Endodermal cell (in vitro differentiated cells): ENCODE data around the gene ARL4D. TPM values are rescaled to one million over a fixed set of nuclear protein-coding genes. Genes with fewer than 3 reads are reported as not detected.

Experiments used
- DNase-seq: peaks from one replicate; pipeline ENCODE4 v3.0.0-alpha.2; 2017
- H3K27ac ChIP-seq: 2 replicates; pipeline ENCODE4 v1.5.1; 2013; ENCODE audit warnings: mild to moderate bottlenecking, low read depth, low read length, moderate library complexity
- H3K27me3 ChIP-seq: 2 replicates; pipeline ENCODE4 v1.6.1; 2013; ENCODE audit warnings: mild to moderate bottlenecking, low read length, moderate library complexity; ENCODE audit not compliant: insufficient read depth, control insufficient read depth, poor library complexity, severe bottlenecking
- H3K36me3 ChIP-seq: 2 replicates; pipeline ENCODE4 v1.7.0; 2013; ENCODE audit warnings: mild to moderate bottlenecking, low read length, moderate library complexity; ENCODE audit not compliant: control insufficient read depth, insufficient read depth
- H3K4me1 ChIP-seq: one replicate; pipeline ENCODE4 v1.7.0; 2013; ENCODE audit warnings: low read length; ENCODE audit not compliant: control insufficient read depth, insufficient read depth
- H3K4me3 ChIP-seq: 2 replicates; pipeline ENCODE4 v1.5.1; 2013; ENCODE audit warnings: mild to moderate bottlenecking, low read length, moderate library complexity
- H3K9ac ChIP-seq: 2 replicates; pipeline ENCODE4 v1.6.1; 2013; ENCODE audit warnings: mild to moderate bottlenecking, low read length, moderate library complexity; ENCODE audit not compliant: poor library complexity, severe bottlenecking; ENCODE audit errors: extremely low read depth
- H3K9me3 ChIP-seq: 2 replicates; pipeline ENCODE4 v1.6.1; 2013; ENCODE audit warnings: mild to moderate bottlenecking, low read length, moderate library complexity; ENCODE audit not compliant: control insufficient read depth
- H3K27ac Mint-ChIP-seq: 2 replicates; pipeline ENCODE4 v1.8.0; 2020; ENCODE audit warnings: mixed read lengths
- H3K27me3 Mint-ChIP-seq: 2 replicates; pipeline ENCODE4 v1.8.0; 2021; ENCODE audit warnings: mild to moderate bottlenecking, mixed read lengths; ENCODE audit not compliant: insufficient read depth
- H3K36me3 Mint-ChIP-seq: 2 replicates; pipeline ENCODE4 v1.8.0; 2020; ENCODE audit warnings: low read depth, mixed read lengths
- H3K4me1 Mint-ChIP-seq: 2 replicates; pipeline ENCODE4 v1.8.0; 2020; ENCODE audit warnings: mixed read lengths
- H3K4me3 Mint-ChIP-seq: 2 replicates; pipeline ENCODE4 v1.8.0; 2020; ENCODE audit warnings: mild to moderate bottlenecking, moderate library complexity, mixed read lengths
- H3K9me3 Mint-ChIP-seq: 2 replicates; pipeline ENCODE4 v1.8.0; 2020; ENCODE audit warnings: mild to moderate bottlenecking, mixed read lengths
- CTCF ChIP-seq: fragments of 200-600 bp; sonication (generic); conservative IDR thresholded peaks from 2 replicates; pipeline ENCODE4 v1.5.0; 2021; ENCODE audit warnings: antibody characterized with exemption, mild to moderate bottlenecking
- WGBS, 2 experiments: methylation state at CpG; one replicate each; pipeline versions ENCODE4 v1.1.5 to v1.1.7; 2013; ENCODE audit warnings: missing lambda C conversion rate in 2 of 2, mixed read lengths in 1 of 2; ENCODE audit not compliant: insufficient coverage in 1 of 2, insufficient read length in 1 of 2; 5-methylcytosine and 5-hydroxymethylcytosine counted together
- total RNA-seq, 2 donors: library from RNA; stranded (reverse); fragmentation: NEBNext Ultra II Directional in 1 of 2; extraction: Animal tissue kit (Norgen Biotek cat#: 25700) in 1 of 2; gene quantifications; 2 replicates in 1 of 2; 3 replicates in 1 of 2; pipeline ENCODE4 v1.2.1, GENCODE V29; 2021

The ARL4D gene
- total RNA-seq, 2 donors from 2014 or later: 129 to 142 TPM

DNA sequence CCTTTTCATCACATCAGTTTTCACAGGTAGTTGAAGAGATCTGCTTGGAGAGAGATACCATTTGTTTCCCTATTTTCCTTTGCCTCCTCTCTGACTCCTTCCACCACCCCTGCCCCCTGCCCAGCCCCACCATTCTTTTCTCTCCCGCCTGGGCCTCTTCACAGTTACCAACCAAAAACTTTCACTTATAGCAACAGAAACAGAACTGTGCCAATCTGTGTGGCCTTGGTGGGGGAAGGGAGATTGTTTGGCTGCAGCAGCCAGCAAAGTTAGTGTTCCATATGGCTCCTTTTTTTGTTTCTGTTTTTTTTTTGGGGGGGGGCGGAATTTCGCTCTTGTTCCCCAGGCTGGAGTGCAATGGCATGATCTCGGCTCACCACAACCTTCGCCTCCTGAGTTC lies 17.2 kb upstream of the ARL4D start:
- peaks cover 22% of the 10 kb centered on the region for H3K9me3 ChIP-seq
- H3K9me3 Mint-ChIP-seq: peaks cover 25% of the 10 kb centered on the region
- no peak for DNase-seq
- H3K27me3 ChIP-seq: no peaks in the 10 kb centered on the region
- peaks cover 14% of the 10 kb centered on the region for H3K36me3 Mint-ChIP-seq
- H3K27ac Mint-ChIP-seq: no peak overlapping the region
- no peaks in the 10 kb centered on the region for H3K4me1 ChIP-seq
- H3K4me1 Mint-ChIP-seq: no peaks in the 10 kb centered on the region
- no peaks in the 10 kb centered on the region for H3K36me3 ChIP-seq
- no peak overlapping the region for H3K9ac ChIP-seq
- no peak for TF ChIP-seq CTCF
- 82 to 100% methylated on average over 3 to 4 of the region's 5 CpGs for WGBS, 2 experiments
- H3K27ac ChIP-seq: no peak overlapping the region
- no peaks in the 10 kb centered on the region for H3K27me3 Mint-ChIP-seq
- no peak overlapping the region for H3K4me3 ChIP-seq
- H3K4me3 Mint-ChIP-seq: no peak overlapping the region

DNA sequence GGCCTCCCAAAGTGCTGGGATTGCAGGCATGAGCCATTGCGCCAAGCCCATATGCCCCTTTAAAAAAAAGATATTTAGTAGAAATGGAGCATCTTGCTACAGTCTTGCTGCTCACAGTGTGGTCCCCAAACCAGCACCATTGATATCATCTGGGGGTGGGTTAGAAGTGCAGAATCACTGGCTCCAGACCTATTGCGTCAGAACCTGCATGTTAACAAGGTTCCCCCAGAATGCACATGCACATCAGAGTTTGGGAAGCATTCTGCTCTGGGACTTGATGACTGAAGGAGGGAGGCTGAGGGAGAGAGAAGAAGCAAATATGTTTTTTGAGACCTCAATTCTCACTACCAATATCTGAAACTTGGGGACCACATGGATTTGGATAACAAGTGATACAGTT lies 16.0 kb upstream of the ARL4D start:
- DNase-seq: no peak

GRCh38 chr17:43383372-43383771 lies 15.4 kb upstream of the ARL4D start:
- Histone ChIP-seq H3K27ac (no peak overlapping the region), H3K9me3 (peaks cover 22% of the 10 kb centered on the region), H3K4me3 (no peak overlapping the region), H3K9ac (no peak overlapping the region), H3K4me1 (no peaks in the 10 kb centered on the region), H3K36me3 (no peaks in the 10 kb centered on the region), H3K27me3 (no peaks in the 10 kb centered on the region)
- no peak overlapping the region for H3K4me3 Mint-ChIP-seq
- TF ChIP-seq CTCF: no peak
- H3K27me3 Mint-ChIP-seq: no peaks in the 10 kb centered on the region
- peaks cover 14% of the 10 kb centered on the region for H3K36me3 Mint-ChIP-seq
- no peak for DNase-seq
- peaks cover 25% of the 10 kb centered on the region for H3K9me3 Mint-ChIP-seq
- H3K4me1 Mint-ChIP-seq: no peaks in the 10 kb centered on the region
- H3K27ac Mint-ChIP-seq: no peak overlapping the region
- WGBS, 2 experiments: 92% methylated on average over 3 of the region's 3 CpGs; no CpG with 5 or more reads in 1 of the 2 experiments

More for the DNA sequence above, 16.0 kb upstream of the ARL4D start:
- 97% methylated on average over 2 of the region's 2 CpGs; no CpG with 5 or more reads in 1 of the 2 experiments for WGBS, 2 experiments
- H3K9ac ChIP-seq: no peak overlapping the region
- no peaks in the 10 kb centered on the region for H3K27me3 Mint-ChIP-seq
- no peaks in the 10 kb centered on the region for H3K36me3 ChIP-seq
- no peaks in the 10 kb centered on the region for H3K4me1 ChIP-seq
- H3K4me3 ChIP-seq: no peak overlapping the region
- no peak overlapping the region for H3K27ac Mint-ChIP-seq
- H3K36me3 Mint-ChIP-seq: peaks cover 14% of the 10 kb centered on the region
- no peak overlapping the region for H3K27ac ChIP-seq
- H3K9me3 ChIP-seq: peaks cover 22% of the 10 kb centered on the region
- no peaks in the 10 kb centered on the region for H3K4me1 Mint-ChIP-seq
- H3K4me3 Mint-ChIP-seq: no peak overlapping the region
- H3K27me3 ChIP-seq: no peaks in the 10 kb centered on the region
- no peak for TF ChIP-seq CTCF
- H3K9me3 Mint-ChIP-seq: peaks cover 25% of the 10 kb centered on the region
